DLD1 (cell line): Measurements from ENCODE around the gene PRKCB.

Experiments used
- in situ Hi-C: cut with HindIII; loops from 2 replicates; pipeline ENCODE4 v1.10.0; 2017; ENCODE audit warnings: low sequenced_read_pairs

PRKCB gene

DNA sequence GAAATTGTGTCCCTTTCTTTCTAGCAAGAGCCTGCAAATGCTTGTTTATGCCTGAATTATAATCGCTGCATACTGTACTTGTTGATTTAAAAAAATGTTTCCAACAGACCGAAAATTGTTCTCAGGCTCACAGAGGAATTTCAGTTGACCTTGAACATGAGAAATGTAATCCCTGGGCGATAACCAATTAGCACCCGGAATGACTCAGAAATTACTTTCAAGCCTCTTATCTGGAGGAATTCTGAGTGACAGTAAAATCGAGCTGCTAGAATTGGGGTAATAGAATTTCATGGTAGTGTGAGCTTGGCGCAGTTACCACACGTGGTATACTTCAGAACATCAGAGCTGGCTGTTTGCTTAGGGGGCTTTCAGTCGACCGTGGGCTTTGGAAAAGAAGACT, 281.2 kb downstream of the PRKCB start:
- in situ Hi-C loops: no loop called here

DNA sequence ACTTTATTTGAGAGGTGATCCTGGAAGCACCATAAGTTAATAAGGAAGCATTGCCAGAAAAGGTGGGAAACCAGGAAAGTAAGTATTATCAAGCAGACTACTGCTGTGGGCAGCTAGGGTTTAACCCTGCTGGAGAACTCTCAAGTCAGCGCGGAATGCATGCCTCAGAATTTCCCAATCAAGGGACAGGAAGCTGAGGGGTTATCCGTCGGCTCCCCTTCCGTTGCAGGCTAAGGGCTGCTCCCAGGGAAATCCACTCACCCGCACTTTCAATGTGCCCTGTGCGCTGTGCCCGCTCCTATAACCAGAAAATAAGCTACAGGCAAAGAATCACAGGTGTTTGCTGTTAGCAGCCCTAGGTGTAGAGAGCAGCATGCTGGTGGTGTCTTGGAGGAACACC, 281.9 kb downstream of the PRKCB start:
- in situ Hi-C loops: no loop called here

DNA sequence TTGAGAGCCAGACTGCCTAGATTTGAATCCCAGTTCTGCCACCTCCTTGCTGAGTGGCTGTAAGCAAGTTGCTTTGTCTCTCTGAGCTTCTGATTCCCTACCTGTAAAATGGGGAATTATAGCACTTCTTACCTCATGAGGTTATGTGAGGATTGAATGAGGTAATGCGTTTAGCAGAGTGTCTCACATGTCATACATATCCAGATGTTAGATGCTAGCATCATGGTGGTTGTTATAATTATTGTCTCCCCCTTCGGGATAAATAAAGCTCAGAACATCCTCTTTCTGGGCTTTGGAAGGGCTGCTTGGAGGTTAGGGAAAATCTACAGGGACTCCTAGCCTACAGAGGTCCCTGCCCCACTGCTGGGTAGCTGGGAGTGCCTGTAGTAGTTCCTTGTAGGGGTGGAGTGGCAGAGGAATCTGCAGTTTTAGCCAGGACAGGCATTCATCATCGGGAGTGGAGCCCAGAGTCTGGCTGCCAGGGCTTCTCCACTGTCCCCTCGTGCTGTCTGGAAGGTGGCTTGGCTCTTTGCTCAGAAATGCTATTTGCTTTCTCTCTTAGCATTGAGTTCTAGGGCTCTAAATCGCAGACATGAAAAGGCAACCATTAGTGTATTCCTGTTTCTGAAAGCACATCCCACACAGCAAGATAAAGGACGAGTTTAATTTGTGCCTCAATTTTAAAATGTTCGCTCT, 282.5 kb downstream of the PRKCB start:
- in situ Hi-C loops: no loop called here

DNA sequence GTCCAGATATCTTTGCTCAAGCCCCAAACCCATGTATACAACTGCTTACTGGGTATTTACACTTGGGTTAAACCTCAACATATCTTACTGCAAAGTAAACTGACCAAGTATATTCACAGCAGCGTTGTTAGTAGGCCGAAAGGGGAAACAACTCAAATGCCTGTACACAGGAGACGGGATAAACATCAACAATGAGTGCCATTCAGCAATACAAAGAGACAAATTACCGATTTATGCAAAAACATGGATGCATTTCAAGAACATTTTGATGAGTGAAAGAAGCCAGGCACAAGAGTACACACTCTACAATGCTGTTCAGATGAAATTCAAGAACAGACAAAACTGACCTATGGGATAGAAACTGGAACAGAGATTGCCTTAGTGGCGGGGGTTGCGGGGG, 284.0 kb downstream of the PRKCB start:
- in situ Hi-C loops: loop anchor here (10.0 kb wide), 1 partner anchor 295 kb away; no protein-coding TSS in a partner anchor

DNA sequence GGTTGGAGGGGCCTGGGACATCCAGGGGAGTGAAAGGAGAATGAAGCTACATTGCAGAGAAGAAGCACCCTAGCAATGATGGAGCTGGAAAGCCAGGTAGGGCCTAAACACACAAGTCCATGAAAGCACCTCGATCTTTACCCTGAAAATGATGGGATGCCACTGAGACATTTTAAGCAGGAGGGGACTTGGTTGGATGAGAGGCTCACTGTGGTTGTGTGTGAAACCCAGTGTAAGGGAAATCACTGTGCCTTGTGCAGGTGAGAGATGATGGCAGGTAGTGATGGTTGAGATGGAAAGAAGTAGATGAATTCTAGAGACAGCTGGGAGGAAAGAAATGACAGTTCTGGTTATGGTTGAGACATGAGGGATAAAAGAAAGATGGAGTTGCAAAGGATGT, 287.5 kb downstream of the PRKCB start:
- in situ Hi-C loops: loop anchor here (10.0 kb wide), 1 partner anchor 292 kb away; no protein-coding TSS in a partner anchor

DNA sequence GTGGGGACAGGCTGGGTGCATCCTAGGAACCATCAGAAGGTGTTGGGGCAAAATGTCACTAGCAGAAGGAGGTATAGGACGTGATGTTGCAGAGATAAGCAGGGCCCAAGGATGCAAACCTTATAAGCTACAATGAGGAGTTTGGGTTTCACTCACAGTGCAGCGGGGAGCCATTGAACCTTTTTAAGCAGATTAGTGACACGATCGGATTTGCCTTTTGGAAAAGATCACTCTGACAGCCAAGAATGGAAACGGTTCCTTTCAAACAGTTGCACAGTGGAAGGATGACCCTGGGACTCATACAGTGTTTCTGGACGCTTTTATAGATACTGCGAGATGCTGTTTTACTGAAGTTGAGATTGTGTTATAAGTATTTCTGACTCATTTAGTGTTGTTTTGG, 288.5 kb downstream of the PRKCB start:
- in situ Hi-C loops: loop anchor here (10.0 kb wide), 1 partner anchor 291 kb away; no protein-coding TSS in a partner anchor

DNA sequence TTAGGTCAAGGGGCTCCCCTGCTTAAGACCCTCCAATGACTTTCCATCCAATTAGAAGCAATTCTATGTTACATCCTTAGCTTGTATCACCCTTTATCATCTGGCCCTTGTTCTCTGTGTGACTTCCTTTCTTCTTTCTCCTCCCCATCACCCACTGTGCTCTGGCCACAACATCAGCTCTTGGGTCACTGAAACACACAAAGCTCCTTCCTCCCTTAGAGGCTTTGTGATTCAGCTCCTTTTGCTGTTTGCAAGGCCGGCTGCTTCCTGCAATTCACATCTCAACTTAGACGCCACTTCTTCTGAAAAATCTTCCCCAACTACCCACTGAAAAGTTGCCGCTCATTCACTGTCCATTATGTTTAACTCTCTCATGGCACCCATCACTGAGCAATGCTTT, 289.4 kb downstream of the PRKCB start:
- in situ Hi-C loops: loop anchor here (10.0 kb wide), 1 partner anchor 290 kb away; no protein-coding TSS in a partner anchor

DNA sequence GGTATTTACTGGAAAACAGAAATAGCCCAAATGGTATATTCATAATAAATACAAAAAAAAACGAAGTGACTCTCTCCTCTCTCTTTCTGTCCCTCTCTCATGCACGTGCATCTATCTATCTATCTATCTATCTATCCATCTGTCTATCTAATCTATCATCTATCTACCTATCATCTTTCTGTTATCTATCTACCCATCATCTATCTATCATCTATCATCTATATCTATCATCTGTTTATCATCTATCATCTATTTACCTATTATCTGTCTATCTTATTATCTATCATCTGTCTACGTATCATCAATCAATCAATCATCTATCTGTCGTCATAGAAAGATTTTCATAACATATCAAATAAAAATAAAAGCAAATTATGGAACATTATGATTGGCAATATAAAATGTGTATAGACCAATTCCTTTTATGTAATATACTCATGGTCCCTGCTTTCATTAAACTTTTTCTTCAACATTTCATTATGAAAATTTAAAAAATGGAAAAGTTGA, 293.7 kb downstream of the PRKCB start:
- in situ Hi-C loops: loop anchor here (10.0 kb wide), 1 partner anchor 285 kb away; no protein-coding TSS in a partner anchor

DNA sequence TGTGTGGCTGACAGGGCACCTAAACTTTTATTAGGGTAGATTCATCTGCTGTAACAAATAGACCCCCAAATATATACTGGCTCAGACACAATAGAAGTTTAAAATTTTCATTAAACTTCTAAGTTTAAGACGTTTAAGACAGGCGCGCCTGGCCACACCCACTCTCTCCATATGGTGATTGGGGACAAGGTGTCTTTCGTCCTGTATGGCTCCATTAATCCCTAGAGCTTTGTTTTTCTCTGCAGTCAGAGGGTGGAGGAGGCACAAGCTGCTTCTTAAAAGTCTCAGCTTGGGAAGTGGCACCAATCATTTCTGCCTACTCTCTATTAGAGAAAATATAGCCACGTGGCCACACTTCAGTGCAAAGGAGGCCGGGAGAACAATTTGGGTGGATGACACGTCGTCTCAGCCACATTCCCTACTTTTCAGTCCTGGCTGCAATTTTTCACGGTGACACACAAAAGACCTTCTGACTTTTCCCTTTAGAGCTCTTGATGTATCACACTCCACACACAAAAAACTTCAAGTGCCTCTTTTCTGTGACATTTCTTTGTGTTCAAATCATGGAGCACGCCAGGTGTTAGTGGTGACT, 294.8 kb downstream of the PRKCB start:
- in situ Hi-C loops: no loop called here

DNA sequence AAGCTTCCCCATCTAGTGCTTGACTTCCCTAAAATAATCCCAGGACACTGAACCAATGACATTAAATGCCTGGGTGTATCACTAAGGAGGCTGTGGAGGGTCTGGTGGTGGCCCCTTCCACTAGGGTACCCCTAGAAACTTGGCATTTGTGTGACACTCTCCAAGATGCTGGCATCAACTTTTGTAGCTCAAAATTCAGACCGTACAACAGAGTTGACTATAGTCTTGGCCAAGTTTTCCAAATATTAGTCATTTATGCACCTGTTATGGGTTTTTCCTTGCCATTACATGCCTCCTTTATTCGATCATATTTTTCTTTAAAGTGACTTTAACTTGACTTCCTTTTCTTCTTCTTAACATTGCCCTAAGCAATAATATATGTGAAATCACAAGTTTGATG, 295.5 kb downstream of the PRKCB start:
- in situ Hi-C loops: no loop called here

DNA sequence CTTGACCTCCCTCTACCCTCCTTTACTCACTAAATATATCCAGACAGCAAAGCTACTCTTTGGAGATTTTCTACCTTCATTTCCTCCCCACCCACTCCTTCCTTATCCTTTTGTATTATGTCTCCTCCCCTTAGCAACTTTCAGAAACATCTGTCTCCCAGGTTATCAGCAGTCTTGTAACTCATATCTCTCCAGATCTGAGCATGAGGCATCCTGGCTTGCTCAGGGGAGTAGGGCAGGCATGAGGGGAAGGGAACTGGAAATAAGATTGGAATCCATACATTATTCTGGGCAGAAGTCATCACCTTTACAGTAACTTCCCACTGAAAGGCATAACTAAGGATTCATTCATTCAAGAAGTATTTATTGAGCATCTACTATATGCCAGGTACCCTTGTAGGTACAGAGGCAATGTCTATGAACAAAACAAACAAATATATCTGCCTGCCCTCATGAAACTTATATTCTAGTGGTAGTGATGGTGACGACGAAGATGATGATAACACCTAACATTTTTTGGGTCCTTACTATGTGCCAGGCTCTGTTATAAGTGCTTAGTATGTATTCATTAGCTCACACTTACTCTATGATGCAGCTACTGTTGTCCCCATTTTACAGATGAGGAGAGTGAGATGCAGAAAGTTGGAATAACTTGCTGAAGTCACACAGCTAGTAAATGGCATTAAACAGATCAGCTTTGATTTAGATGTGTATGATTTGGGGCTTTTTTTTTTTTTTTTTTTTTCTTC, 296.4 kb downstream of the PRKCB start:
- in situ Hi-C loops: no loop called here

DNA sequence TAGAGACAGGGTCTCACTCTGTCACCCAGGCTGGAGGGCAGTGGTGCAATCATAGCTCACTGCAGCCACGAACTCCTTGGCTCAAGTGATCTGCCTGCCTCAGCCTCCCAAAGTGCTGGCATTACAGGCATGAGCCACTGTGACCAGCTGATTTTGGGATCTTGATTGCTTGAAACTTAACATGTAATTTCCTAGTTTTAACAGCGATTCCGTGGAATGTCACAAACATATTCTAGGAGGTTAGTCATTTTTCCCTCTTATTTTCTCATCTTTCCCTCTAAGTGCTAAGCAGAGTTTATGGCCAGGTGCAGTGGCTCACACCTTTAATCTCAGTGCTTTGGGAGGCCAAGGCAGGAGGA, 297.0 kb downstream of the PRKCB start:
- in situ Hi-C loops: no loop called here

DNA sequence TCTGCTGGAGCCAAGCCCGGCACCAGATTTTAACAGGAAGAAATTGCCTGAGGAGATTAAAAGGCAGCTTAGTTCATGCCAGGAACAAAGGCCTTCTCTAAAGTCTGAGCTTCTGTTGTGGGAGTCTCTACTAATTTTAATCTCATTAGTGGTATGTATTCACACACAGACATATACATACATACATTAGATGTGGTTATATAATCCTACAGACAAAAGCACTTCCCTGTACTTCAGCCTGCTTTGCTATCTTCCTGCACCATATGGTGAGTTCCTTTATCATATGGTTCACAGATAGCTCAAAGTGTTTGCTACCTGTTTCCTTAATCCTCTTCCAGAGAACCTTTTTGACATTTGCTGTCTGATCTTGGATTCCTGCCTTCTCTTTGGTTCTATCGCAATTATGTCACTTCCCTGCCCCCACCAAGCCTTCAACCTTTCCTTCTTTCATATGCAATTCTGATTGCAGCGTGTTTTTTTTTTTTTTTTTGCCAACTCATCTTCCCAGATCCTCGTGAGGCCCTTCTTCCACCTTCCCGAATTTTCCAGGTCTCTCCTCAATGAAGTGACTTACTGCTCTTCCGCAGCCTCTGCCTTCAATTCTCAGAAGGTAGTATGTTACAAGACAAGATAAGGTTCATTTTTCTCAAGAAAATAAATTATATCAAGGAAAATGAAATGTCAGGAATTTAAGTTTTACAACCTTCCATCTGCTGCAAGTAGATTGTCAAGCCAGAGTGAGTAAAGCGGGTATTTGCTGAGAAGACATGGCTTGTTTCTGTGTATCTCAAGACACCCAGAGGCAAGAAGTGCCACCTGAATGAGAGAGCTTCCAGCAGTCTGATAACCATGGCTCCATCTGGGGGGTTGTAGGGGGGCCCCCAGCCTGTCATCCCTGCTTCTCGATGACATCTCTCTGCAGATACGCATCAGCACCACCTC, 300.1 kb downstream of the PRKCB start:
- in situ Hi-C loops: no loop called here

DNA sequence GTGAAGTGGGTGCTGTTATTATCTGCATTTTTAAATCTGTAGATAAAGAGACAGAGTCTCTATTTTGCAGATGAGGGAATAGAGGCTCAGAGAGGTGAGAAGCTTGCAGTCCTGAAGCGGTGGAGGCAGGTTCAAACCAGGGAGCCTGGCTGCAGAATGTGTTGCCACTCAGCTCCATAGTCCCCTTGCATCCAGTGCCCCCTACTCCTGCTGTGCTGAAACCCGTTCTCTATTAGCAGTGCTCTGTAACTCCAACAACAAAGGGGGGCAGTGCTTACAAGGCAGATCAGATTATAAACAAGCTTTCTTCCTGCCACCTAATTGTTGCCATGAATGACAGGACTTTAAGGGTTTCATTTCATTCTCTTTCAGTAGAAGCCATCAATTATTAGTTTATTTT, 302.2 kb downstream of the PRKCB start:
- in situ Hi-C loops: no loop called here

DNA sequence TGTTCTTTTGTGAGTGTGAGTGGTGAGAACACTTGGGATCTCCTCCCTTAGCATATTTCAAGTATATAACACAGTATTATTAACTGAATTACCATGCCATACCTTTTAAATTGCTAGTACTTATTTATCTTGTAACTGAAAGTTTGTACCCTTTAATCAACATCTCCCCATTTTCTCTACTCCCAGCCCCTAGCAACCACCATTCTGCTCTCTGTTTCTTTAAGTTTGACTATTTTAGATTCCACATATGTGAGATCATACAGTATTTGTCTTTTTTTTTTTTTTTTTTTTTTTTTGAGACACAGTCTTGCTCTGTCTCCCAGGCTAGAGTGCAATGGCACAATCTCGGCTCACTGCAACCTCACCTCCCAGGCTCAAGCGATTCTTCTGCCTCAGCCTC, 302.8 kb downstream of the PRKCB start:
- in situ Hi-C loops: no loop called here

DNA sequence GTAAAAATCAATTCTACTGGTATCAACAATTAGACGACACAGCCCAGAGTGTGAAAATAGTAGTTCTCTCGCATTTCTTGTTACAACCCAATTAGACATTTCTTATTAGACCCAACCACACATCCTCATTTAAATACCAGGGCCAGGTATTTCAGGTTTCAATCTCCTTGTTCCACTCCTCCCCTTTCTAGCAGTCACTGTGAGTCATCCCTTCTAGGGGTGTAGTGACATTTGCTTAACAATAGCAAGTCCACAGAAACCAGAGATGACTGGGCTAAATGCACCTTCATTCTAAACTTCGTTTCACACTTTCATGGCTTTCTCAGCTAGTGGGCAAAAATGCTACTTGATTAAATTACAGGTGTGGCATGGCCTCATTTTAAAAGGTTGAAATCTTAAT, 303.5 kb downstream of the PRKCB start:
- in situ Hi-C loops: no loop called here

DNA sequence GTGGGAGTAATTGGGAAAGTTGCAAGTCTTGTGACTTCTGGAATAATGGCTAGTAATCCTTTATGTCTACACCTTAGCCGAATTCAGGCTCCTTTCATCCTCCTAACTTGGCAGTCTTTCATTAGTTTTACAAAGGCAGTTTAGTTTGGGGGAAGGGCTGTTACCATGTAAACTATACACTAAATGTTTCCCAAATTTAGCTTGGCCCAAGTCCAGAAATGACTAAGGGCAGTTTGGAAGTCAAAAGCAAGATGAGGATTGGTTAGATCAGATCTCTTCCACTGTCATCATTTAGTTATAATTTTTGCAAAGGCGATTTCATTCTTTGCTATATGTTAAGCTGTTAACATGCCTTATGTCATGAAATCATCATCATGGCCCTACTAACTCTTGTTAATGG, 304.9 kb downstream of the PRKCB start:
- in situ Hi-C loops: no loop called here

DNA sequence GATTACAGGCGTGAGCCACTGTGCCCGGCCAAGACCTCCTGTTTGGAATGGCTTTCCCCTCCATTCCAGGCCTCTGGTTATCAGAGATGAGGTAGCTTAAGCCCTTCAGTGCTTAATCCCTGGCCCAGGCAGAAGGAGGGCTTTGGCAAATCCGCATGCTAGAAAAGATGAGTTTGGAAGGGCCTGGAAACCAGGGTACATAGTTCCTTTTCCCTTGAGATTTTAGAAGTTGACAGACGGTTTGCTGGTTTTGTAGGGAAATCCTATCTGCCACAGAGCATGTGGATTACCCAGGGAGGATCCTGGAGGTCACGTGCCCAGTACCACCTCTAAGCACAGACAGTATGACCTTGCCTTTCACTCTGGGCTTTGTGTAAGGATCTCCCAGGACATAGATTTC, 305.7 kb downstream of the PRKCB start:
- in situ Hi-C loops: no loop called here

DNA sequence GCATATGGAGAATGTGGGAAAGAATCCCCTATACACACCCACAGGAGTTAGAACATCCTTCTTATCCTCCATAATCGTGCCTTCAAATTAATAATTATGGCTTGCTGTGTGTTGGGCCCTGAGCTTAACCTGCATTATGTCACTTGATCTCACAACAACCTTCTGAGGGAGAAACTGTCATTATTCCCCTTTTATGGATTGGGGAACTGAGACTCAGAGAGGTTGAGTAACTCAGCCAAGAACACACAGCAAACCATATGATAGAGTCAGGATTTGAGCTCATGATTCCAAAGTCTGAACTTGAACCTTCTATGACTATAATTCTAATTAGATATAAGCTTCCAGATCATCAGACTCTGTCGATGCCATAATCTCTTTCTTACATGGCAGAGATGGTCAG, 306.1 kb downstream of the PRKCB start:
- in situ Hi-C loops: no loop called here

DNA sequence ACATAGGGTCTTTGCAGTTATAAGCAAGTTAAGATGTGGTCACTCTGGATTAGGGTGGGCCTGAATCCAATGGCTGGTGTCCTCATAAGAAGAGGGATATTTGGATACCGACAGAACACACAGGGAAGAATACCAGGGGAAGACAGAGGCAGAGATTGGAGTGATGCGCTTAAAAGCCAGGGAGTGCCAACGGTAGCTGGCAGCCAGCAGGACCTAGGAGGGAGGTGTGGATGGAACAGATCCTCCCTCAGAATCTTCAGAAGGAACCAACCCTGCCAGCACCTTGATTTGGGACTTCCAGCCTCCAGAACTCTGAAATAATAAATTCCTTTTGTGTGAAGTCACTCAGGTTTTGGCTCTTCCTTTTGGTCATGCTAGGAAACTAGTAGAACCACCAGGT, 310.1 kb downstream of the PRKCB start:
- in situ Hi-C loops: no loop called here

DNA sequence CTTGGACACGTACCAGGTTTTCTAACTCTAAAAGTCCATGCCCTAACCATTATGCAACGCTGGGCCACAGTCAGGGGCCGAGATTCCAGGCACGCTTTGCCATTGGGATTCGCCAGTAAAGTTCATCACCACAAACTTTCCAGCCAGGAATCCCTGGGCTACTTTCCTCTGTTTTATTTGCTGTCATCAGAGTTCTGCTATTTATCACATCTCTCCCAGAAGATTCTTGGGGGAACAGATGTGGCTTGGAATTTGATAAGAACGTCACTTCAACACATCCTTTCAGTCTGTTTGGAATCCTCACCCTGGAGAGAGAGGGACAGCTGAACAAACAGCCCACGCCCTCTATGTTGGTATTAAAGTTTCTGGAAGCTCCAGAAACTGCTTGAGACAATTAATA, 310.7 kb downstream of the PRKCB start:
- in situ Hi-C loops: no loop called here
